Daoy (cell line): ENCODE results near the gene MYMK. TPM values are rescaled to one million over a fixed set of nuclear protein-coding genes. Genes with fewer than 3 reads are reported as not detected.

Experiments
- DNase-seq: peaks from one replicate; pipeline ENCODE4 v3.0.0-alpha.2; 2015; ENCODE audit warnings: low read depth
- total RNA-seq: library from RNA; depleted of rRNA; stranded (reverse); fragments of >200 nt; shearing (Covaris generic); gene quantifications from 2 replicates; pipeline ENCODE4 v1.2.3, GENCODE V29; 2014

Gene MYMK
- total RNA-seq, 1 experiment from 2014 or later, result not detected

- DNase-seq, result peak; percentile 88
These were observed 33.7 kb upstream of the MYMK start for GRCh38 chr9:133558191-133559126.

- DNase-seq, result no peak
These were observed 32.8 kb upstream of the MYMK start for GRCh38 chr9:133557581-133557980.

DNA sequence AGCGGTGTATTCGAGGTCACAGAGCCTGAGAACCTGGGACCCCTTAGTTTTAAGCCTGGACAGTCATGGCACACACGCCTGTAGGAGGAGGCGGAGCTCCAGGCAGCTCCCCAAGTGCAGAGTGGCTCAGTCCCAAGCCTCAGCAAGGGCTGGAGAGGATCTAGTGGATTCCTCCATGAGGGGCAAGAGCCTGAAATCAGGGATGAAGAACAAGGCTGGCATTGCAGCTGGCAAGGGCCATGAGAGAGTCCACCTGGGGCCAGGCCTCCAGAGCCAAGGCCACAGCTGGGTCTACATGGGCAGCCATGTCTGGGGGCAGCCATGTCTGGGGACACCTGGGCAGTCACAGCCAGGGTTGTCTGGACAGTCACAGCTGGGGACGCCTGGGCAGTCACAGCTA lies 31.6 kb upstream of the MYMK start:
- no peak for DNase-seq

DNA sequence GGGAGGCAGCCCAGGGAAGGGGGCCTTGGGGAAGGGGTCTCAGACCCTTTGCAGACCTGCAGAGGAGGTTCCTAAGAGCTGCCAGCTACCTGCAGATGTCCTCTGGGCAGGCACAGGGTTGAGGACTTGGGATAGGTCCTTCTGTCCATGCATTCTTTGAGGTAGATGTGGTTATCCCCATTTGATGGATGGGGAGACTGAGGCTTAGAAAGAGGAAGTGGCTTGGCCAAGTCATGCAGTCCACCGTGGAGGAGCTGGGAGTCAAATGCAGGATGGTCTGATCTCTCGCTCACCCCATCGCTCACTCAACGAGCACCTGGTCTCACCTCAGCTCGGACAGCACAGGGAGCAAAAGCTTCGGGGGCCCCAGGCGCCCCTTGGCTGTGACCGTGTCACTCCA lies 30.0 kb upstream of the MYMK start:
- no peak for DNase-seq

- DNase-seq, result no peak
These were observed 29.4 kb upstream of the MYMK start for GRCh38 chr9:133553973-133554713.

GRCh38 chr9:133553123-133553522 lies 28.4 kb upstream of the MYMK start:
- DNase-seq, result no peak

GRCh38 chr9:133552236-133552635 lies 27.5 kb upstream of the MYMK start:
- no peak for DNase-seq

- no peak for DNase-seq
These were observed 26.7 kb upstream of the MYMK start for GRCh38 chr9:133551446-133551845.

DNA sequence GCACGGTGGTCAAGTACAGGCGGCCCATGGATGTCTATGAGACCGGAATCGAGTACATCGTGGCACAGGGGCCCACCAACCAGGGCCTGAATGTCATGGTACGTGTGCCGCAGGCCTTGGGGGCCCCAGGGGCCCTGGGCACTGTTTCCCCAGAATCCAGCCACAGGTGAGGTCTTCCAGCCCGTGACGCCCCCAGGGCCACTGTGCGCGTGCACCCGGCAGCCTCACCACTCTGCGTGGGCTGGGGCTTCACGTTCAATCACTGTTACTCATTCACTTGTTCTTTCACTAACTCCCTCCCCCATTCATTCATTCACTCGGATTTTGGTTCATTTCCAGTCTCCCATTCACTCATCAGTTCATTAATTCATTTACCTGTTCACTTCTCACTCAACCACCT lies 22.4 kb upstream of the MYMK start:
- DNase-seq, result no peak

DNA sequence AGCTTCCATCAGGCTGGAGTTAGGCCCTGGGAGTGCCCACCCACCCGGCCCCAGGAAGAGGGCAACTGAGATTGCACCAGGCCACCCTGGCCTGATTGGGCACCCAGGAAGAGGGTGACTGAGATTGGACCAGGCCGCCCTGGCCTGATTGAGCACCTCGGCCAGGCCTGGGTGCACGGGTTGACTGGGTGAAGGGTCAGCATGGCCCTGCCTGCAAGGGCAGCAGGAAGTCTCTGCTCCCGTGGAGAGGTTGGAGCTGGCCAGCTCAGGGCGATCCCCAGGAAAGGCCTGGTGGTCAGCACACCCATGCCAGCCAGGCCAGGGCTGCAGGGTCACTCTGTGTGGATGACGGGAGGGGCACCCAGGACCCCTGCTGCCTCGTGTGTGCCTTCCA lies 21.5 kb upstream of the MYMK start:
- no peak for DNase-seq

GRCh38 chr9:133545494-133546286 lies 20.9 kb upstream of the MYMK start:
- DNase-seq, result no peak

DNA sequence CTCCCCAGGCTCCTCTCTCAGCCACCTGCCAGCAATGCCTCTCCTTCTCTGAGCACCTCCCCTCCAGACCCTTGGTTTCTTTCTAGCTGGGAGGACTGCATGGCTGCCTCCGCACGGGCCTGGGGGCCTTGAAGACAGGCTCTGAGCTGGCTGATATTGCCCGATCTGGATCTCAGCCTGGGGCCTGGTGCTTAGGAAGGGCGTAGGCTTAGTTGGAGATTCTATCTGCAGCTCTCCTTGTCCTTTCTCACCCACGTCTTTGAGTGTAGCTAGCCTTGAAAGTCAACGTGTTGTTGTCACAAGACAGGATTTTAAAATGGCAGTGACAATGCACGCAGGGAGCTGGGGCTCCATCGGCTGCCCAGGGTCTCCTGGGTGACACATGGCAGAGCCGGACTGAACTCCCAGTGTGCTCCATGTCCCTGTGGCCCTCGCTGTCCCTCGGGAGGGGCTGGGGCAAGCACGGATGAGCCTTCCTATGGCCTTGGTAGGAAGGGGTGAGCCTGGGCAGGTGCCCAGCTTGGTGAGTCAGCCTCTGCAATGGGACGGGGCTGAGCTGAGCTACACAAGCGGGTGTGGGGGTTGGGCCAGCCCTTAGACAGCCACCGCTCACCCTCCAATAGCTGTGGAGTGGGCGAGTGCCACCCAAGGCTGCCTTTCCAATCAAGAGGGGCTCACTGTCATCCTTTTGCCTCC lies 19.2 kb upstream of the MYMK start:
- no peak for DNase-seq

GRCh38 chr9:133542002-133542401 lies 17.2 kb upstream of the MYMK start:
- DNase-seq, result no peak

- no peak for DNase-seq
These were observed 15.9 kb upstream of the MYMK start for GRCh38 chr9:133540698-133541025.

- no peak for DNase-seq
These were observed 15.4 kb upstream of the MYMK start for GRCh38 chr9:133539991-133540697.

DNA sequence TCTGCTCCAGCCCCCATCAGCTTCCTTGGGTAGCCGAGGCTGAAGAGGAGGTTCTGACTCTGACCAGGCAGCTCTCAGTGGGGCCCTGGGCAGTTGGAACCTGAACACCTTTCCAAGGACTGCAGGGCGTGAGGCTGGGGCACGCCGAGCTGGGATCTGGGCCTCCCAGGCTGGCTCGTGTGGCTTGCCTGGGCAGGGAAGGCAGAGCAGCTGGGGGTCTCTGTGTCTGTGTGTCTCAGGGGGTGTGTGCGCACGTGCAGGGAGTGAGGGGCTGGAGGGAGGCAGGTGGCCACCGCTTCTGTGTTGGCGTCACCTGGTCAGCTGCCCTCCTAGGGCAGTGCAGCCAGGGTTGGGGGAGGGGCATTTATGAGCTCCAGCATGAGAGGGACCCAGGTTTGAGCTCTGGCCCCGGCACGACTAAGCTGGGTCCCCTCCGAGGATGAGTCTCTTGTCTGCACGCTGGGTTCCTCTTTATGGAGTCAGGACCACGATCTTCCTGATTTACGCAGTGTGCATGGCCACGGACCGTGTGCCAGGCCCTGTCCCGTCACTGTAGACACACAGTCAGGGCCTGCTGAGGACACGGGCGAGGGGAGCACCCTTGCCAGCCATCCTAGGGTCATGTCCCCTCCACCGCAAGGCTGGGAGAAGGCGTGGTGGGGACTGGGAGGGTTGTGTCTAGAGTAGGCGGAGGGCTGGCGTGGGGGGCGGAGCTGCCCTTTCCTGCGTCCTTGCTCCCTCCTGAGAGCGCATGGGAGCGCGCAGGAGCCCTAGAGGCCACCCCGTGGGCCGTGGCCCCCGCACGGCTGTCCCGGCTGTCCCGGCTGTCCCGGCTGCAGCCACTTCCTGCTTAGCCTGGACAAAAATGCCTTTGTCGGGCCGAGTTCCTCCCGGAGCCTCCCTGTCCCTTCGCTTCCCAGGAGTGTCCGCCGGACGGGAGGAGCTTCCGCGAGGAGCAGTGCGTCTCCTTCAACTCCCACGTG lies 14.4 kb upstream of the MYMK start:
- DNase-seq, result no peak

GRCh38 chr9:133538176-133538575 lies 13.4 kb upstream of the MYMK start:
- no peak for DNase-seq

- no peak for DNase-seq
These were observed 12.5 kb upstream of the MYMK start for GRCh38 chr9:133537257-133537656.

- no peak for DNase-seq
These were observed 11.8 kb upstream of the MYMK start for GRCh38 chr9:133536536-133536935.

DNA sequence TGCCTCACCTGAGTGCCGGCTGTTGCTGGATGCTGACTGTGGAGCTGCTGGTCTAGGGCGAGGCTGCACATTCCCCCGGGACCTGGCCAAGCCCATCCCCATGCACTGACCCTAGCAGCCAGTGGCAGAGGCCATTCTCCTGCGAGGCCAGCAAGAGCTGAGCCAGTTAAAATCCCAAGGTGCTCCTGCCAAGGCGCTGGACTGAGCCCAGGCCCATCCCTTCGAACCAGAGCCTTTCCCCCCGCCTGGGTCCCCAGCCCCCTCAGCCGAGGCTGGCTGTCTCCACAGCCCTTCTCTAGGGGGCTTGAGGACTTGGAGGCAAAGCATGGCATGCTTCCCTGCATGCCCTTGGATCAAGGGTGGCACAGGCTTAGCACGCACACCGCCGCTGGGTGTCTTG lies 11.3 kb upstream of the MYMK start:
- no peak for DNase-seq
